Thyroid gland (tissue), 4 donors: Measurements from ENCODE around the gene CNN3. TPM values are rescaled to one million over a fixed set of nuclear protein-coding genes. Genes with fewer than 3 reads are reported as not detected.
A peak's percentile ranks its signal among the peaks of the same experiment; 100 is the strongest.

Source experiments
- DNase-seq, 2 donors: peaks; one replicate each; pipeline ENCODE4 v3.0.0-alpha.2; 2019
- H3K27ac ChIP-seq, 3 donors: fragments of 200-600 bp; sonication (generic); 1 replicate in 2 of 3; 2 replicates in 1 of 3; pipeline ENCODE4 v1.5.1; 2016 to 2019; ENCODE audit warnings: mild to moderate bottlenecking in 1 of 3, moderate library complexity in 1 of 3
- H3K27me3 ChIP-seq: fragments of 200-600 bp; sonication (generic); one replicate; pipeline ENCODE4 v1.5.1; 2019
- H3K36me3 ChIP-seq, 2 donors: fragments of 200-600 bp; sonication (generic); one replicate each; pipeline ENCODE4 v1.5.1; 2016 to 2019
- H3K4me1 ChIP-seq, 2 donors: fragments of 200-600 bp; sonication (generic); one replicate each; pipeline ENCODE4 v1.5.1; 2017 to 2019
- H3K4me3 ChIP-seq, 3 donors: fragments of 200-600 bp; sonication (generic); replicated peaks in 1 of 3; 1 replicate in 2 of 3; 2 replicates in 1 of 3; pipeline ENCODE4 v1.5.1; 2016; ENCODE audit warnings: mild to moderate bottlenecking in 1 of 3
- H3K9me3 ChIP-seq: fragments of 200-600 bp; sonication (generic); one replicate; pipeline ENCODE4 v1.5.1; 2017
- CTCF ChIP-seq, 6 experiments: fragments of 200-600 bp in 3 of 6; fragments of 450-650 bp in 3 of 6; sonication (generic) in 3 of 6; IDR thresholded peaks; one replicate each; pipeline ENCODE4 v1.5.1; 2016 to 2019; ENCODE audit warnings: antibody characterized with exemption in 6 of 6, mild to moderate bottlenecking in 2 of 6, inconsistent platforms in 1 of 6, moderate library complexity in 1 of 6
- POLR2A ChIP-seq, 2 donors: fragments of 450-650 bp; IDR thresholded peaks; one replicate each; pipeline ENCODE4 v1.6.1; 2017; ENCODE audit warnings: antibody characterized with exemption in 2 of 2, mild to moderate bottlenecking in 2 of 2, moderate library complexity in 1 of 2
- WGBS, 2 donors: methylation state at CpG; one replicate each; pipeline ENCODE4 v1.1.5; 2017; 5-methylcytosine and 5-hydroxymethylcytosine counted together
- intact Hi-C: fragments of 100-400 bp; cut with DNase I; formaldehyde crosslinking; loops from one replicate; pipeline ENCODE4 v1.15.1; 2023
- total RNA-seq, 4 donors: library from RNA; depleted of rRNA; stranded (reverse); fragments of >200 nt; gene quantifications; one replicate each; pipeline ENCODE4 v1.2.3, GENCODE V29; 2016

CNN3 gene
- total RNA-seq, 4 donors from 2014 or later, result 149 to 257 (median 177) TPM

- H3K9me3 ChIP-seq, result no peaks in the 10 kb centered on the region
- H3K4me1 ChIP-seq, result peaks cover 24 to 38% of the 10 kb centered on the region in 2 donors
- peak overlapping the region in 2 of 3 donors; percentile 86 to 93 for H3K27ac ChIP-seq
- H3K27me3 ChIP-seq, result no peaks in the 10 kb centered on the region
- TF ChIP-seq CTCF (IDR thresholded peaks at IDR 0.05) (no peak), POLR2A (IDR thresholded peaks at IDR 0.05) (no peak)
- no peak overlapping the region for H3K4me3 ChIP-seq
- H3K36me3 ChIP-seq, result no peaks in the 10 kb centered on the region
- 73 to 85% methylated on average over 4 of the region's 4 CpGs for WGBS, 2 donors
- no peak for DNase-seq
- intact Hi-C loops, result no loop called here
These were observed 61.5 kb downstream of the CNN3 start for GRCh38 chr1:94865360-94865759.

DNA sequence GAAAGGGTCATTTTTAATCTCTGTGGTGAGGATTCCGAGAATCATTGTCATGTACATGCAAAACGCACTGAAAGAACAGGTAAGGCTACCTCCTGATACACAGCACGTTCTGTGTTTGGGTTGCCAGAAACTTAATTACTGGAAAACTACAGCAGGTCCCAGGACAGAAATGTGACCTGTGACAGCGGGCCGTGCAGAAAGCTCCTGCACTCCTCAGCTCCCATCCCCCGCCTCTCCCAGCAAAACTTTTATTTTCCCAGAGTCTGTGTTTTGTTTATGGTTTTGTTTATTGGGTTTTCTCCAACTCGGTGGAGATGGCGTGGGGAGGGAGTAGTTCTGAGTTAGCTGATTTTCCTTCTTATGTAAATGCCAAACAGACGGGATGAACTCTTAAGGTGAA lies 62.1 kb downstream of the CNN3 start:
- Histone ChIP-seq H3K4me3 (no peak overlapping the region), H3K36me3 (no peaks in the 10 kb centered on the region), H3K27me3 (no peaks in the 10 kb centered on the region), H3K4me1 (peaks cover 24 to 38% of the 10 kb centered on the region in 2 donors), H3K27ac (peak overlapping the region in 2 of 3 donors; percentile 86 to 93), H3K9me3 (no peaks in the 10 kb centered on the region)
- TF ChIP-seq CTCF (IDR thresholded peaks at IDR 0.05), result no peak
- no peak for TF ChIP-seq POLR2A (IDR thresholded peaks at IDR 0.05)
- DNase-seq, result no peak
- intact Hi-C loops, result no loop called here
- WGBS, 2 donors, result 74 to 75% methylated on average over 9 of the region's 9 CpGs

DNA sequence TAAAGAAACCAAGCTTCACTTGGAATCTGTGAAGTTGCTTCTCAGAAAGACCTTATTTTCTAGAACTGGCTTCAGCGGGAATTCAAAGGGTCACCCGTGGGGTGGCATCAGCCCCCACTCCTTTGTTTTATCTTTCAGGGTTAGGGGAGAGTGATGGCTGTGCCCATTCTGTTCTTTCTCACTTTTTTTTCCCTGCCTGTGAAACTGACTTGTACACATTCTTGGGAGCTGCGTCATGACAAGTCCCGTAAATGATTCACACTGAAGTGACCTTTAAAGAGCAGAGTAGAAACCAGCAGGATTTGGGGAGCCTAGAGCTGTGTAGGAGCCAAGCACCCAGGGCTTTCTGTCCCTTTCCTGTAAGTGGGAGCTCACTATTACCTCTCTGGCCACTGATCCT lies 63.0 kb downstream of the CNN3 start:
- Histone ChIP-seq H3K4me3 (no peak overlapping the region), H3K9me3 (no peaks in the 10 kb centered on the region), H3K4me1 (peaks cover 24 to 38% of the 10 kb centered on the region in 2 donors), H3K36me3 (no peaks in the 10 kb centered on the region), H3K27ac (peak overlapping the region; percentile 74 to 93 (median 86)), H3K27me3 (no peaks in the 10 kb centered on the region)
- DNase-seq, result peak; percentile 44 to 52
- intact Hi-C loops, result no loop called here
- TF ChIP-seq CTCF (IDR thresholded peaks at IDR 0.05), result no peak
- peak in 1 of 2 donors; percentile 26 for TF ChIP-seq POLR2A (IDR thresholded peaks at IDR 0.05)
- 26 to 51% methylated on average over 4 of the region's 4 CpGs for WGBS, 2 donors

DNA sequence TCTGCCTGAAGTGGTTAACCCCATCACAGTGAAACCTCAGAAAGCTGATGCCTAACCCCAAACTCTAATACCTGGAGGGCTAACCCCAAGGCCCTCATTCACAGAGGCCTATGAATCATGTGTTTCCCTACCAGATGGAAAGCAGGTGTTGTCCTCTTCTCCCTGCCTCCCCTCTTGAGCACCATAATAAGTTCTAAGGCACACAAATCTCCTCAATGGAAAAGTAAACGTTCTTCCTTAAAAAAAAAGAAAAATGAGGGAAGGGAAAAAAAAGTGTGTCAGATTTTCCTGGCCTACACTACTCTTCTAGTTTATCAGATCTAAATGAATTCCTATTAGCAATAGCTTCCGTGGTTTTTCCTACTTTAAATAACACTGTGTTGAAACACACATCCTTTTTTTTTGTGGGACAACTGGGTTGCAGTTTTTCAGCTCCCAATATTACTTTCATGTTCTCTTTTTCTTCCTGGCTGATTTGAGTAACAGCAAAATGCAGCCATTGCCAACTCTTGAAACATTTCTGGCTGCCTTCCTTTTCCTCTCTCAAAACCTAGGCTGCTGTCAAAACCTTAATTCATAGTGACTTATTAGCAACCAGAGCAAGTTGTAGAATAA lies 63.5 kb downstream of the CNN3 start:
- DNase-seq, result no peak
- Histone ChIP-seq H3K36me3 (no peaks in the 10 kb centered on the region), H3K27me3 (no peaks in the 10 kb centered on the region), H3K4me1 (peaks cover 24 to 38% of the 10 kb centered on the region in 2 donors), H3K4me3 (no peak overlapping the region), H3K27ac (peak overlapping the region; percentile 74 to 93 (median 86)), H3K9me3 (no peaks in the 10 kb centered on the region)
- 13 to 14% methylated on average over 2 of the region's 2 CpGs for WGBS, 2 donors
- no peak for TF ChIP-seq CTCF (IDR thresholded peaks at IDR 0.05)
- no peak for TF ChIP-seq POLR2A (IDR thresholded peaks at IDR 0.05)
- intact Hi-C loops, result no loop called here

DNA sequence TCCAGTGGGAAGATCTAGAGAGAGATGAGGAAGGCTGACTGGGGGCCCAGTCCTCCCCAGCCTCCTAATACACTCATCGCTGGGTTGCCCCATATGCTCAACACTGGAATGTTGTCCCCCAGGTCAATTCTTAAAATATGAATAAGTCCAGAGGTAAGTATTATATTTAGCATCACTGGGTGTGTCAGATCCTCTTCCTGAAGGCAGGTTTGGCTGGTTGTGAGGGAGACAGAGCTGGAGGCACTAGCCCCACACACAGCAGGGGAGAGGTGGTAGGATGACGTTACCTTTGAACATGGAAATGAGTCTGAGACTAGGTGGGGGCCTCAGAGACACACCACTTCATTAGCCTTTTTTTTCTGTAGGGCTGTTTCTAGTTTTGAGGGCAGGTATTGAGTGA lies 64.2 kb downstream of the CNN3 start:
- TF ChIP-seq CTCF (IDR thresholded peaks at IDR 0.05), result no peak
- no peak for TF ChIP-seq POLR2A (IDR thresholded peaks at IDR 0.05)
- Histone ChIP-seq H3K27ac (peak overlapping the region; percentile 74 to 93 (median 86)), H3K4me3 (no peak overlapping the region), H3K27me3 (no peaks in the 10 kb centered on the region), H3K4me1 (peaks cover 24 to 38% of the 10 kb centered on the region in 2 donors), H3K36me3 (no peaks in the 10 kb centered on the region), H3K9me3 (no peaks in the 10 kb centered on the region)
- WGBS, 2 donors, result 84 to 100% methylated on average over 2 of the region's 2 CpGs
- no peak for DNase-seq
- intact Hi-C loops, result no loop called here
